Measurements from ENCODE around the gene EIF2D. TPM values are rescaled to one million over a fixed set of nuclear protein-coding genes. Genes with fewer than 3 reads are reported as not detected.

Gene EIF2D
- total RNA-seq, 8 experiments from 2014 or later = 30.8 to 55.2 (median 40.2) TPM

DNA sequence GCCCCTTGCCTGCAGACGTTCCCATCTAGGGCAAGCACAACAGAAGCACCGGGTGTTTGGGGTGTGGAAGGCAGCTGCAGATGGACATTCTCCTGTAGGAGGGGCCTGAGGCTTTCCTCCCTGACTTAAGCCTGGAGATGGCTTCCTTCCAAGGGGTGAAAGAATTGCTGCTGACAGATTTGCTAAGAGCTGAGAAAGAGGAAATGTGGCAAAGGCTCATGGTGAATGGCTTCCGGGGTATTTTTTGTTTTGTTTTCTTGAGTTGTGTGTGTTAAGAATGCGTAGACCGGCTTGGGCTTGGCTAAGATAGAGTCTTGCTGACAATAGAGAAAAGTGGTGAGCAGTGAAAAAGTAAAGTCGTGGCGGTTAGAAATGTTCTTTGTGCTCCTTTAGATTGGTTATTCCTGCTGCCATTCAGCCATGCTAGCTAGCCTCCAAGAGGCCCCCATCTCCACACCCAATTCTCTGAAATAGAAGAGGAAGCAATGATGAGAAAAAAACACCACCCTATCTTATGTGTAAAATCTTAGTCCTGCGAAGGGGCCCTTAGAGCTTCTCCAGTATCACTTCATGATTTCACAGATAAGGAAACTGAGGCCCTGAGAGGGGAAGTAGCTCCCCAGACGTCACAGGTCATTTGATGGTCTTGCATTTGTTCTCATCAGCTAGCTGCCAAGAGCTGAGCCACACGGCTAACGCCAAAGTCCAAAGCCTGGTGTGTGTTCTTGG lies 36.9 kb downstream of the EIF2D start:
- no peak overlapping the region for H3K4me3 ChIP-seq
- 73 to 100% (median 84%) methylated on average over 2 to 10 of the region's 11 CpGs; no CpG with 5 or more reads in 3 of the 10 experiments for WGBS, 10 experiments
- peak in 6 of 8 experiments; percentile 59 to 96 (median 73) for ATAC-seq (replicated peaks in 6 of 8)
- in situ Hi-C loops (cut with MboI; ENCODE audit: low pct_unique_long_range_greater_than_20kb in 2 of 9, low sequenced_read_pairs in 9 of 9, unreplicated experiment in 9 of 9) = loop anchor here in 3 of 9 experiments (25.0 kb wide), 1 partner anchor 88 kb away; no protein-coding TSS in a partner anchor
- no peak overlapping the region for H3K27ac ChIP-seq
- peaks cover 0 to 13% of the 10 kb centered on the region in 2 donors for H3K4me1 ChIP-seq (replicated peaks in 1 of 2)

DNA sequence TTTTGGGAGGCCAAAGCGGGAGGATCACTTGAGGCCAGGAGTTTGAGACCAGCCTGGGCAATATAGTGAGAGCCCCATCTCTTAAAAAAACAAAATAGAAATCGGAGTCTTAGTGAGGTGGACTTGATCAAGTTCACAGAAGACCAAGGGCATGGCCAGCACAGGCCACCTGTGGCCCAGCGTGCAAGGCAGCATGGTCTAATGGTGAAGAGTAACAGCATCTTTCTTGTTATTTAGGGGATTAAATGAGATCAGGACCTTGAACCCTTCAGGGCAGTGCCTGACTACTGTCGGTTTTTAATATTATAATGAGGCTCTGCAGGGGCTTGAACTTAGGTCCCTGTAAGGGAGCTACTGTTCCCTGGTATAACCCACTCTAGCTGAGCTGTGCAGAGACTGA lies 38.5 kb downstream of the EIF2D start:
- Histone ChIP-seq H3K27ac (no peak overlapping the region), H3K4me3 (no peak overlapping the region), H3K4me1 (replicated peaks in 1 of 2) (peaks cover 10 to 23% of the 10 kb centered on the region in 2 donors)
- in situ Hi-C loops (cut with MboI; ENCODE audit: low pct_unique_long_range_greater_than_20kb in 2 of 9, low sequenced_read_pairs in 9 of 9, unreplicated experiment in 9 of 9) = no loop called here
- 79 to 100% (median 89%) methylated on average over 1 to 3 of the region's 4 CpGs; no CpG with 5 or more reads in 3 of the 10 experiments for WGBS, 10 experiments
- no peak for ATAC-seq (replicated peaks in 6 of 8)

DNA sequence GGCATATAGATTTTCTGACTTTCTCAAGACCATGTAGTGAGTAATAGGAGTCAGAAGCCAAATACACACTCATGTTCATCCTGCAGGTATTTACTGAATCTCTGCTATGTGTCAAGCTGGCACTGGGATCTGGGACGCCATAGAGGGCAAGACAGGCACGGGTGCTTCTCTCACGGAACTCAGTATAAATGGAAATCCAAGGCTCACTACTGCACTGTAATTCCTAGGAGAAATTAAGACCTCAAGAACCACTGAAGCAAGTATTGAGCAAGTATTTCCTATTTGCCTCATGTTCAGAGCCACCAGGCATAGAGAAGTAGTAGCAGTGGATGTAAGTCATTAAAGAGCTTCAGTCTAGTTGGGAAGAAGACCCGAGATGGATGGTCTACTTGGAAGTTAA lies 38.9 kb downstream of the EIF2D start:
- Histone ChIP-seq H3K4me1 (replicated peaks in 1 of 2) (peaks cover 10 to 26% of the 10 kb centered on the region in 2 donors), H3K4me3 (no peak overlapping the region), H3K27ac (no peak overlapping the region)
- 43 to 100% (median 82%) methylated on average over 1 to 4 of the region's 4 CpGs; no CpG with 5 or more reads in 2 of the 10 experiments for WGBS, 10 experiments
- ATAC-seq (replicated peaks in 6 of 8) = no peak
- in situ Hi-C loops (cut with MboI; ENCODE audit: low pct_unique_long_range_greater_than_20kb in 2 of 9, low sequenced_read_pairs in 9 of 9, unreplicated experiment in 9 of 9) = no loop called here

DNA sequence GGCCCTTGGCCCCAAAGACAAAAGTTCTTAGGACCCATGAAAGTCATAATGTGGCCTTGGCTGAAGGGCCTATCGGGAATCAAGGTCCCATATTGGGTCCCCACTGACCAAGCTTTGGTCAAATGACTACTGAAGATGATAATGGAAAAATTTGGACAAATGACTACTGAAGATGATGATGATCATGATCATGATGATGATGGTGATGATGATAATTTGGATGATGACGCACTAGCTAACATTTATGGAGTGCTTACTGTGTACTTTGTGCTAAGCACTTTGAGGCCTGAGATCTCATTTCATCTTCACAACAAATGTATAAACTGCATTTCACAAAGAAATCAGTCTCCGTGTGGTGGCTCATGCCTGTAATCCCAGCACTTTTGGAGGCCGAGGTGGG lies 39.4 kb downstream of the EIF2D start:
- peaks cover 10 to 26% of the 10 kb centered on the region in 2 donors for H3K4me1 ChIP-seq (replicated peaks in 1 of 2)
- WGBS, 10 experiments = 69 to 100% (median 91%) methylated on average over 1 to 4 of the region's 4 CpGs; no CpG with 5 or more reads in 2 of the 10 experiments
- in situ Hi-C loops (cut with MboI; ENCODE audit: low pct_unique_long_range_greater_than_20kb in 2 of 9, low sequenced_read_pairs in 9 of 9, unreplicated experiment in 9 of 9) = no loop called here
- no peak for ATAC-seq (replicated peaks in 6 of 8)
- no peak overlapping the region for H3K4me3 ChIP-seq
- H3K27ac ChIP-seq = no peak overlapping the region

DNA sequence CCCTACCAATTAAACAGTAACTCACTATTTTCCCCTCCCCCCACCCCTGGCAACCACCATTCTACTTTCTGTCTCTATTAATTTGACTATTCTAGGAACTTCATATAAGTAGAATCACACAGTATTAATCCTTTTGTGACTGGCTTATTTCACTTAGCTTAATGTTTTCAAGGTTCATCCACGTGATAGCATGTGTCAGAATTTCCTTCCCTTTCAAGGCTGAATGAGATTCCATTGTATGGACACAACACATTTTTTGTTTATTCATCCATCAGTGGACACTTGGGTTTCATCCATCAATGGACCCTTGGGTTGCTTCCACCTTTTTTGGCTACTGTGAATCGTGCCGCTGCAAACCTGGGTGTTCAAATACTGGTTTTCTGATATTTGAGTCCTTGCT lies 41.7 kb downstream of the EIF2D start:
- 33 to 100% (median 80%) methylated on average over 1 to 3 of the region's 3 CpGs for WGBS, 10 experiments
- H3K27ac ChIP-seq = no peak overlapping the region
- H3K4me3 ChIP-seq = no peak overlapping the region
- in situ Hi-C loops (cut with MboI; ENCODE audit: low pct_unique_long_range_greater_than_20kb in 2 of 9, low sequenced_read_pairs in 9 of 9, unreplicated experiment in 9 of 9) = no loop called here
- ATAC-seq (replicated peaks in 6 of 8) = no peak
- H3K4me1 ChIP-seq (replicated peaks in 1 of 2) = peaks cover 10 to 29% of the 10 kb centered on the region in 2 donors

DNA sequence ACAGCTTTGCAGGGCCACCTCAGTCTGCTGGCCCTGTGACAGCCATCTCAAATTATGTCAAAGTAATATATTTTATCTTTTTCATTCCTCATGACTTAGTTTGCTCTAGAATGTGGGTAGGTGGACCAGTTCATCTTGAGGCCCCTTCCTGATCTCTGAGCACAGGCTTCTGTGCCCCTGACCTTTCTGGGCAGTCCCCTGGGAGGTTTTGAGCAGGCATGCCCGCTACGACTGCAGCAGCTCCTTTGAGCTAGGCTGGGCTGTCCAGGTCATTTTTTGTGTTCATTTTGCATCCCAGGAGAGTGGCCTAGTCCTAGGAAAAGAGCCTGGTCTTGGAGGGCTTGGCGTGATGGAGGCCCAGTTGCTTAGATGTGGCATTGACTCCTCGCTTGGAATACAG lies 42.7 kb downstream of the EIF2D start:
- Histone ChIP-seq H3K4me3 (no peak overlapping the region), H3K4me1 (replicated peaks in 1 of 2) (peaks cover 10 to 24% of the 10 kb centered on the region in 2 donors), H3K27ac (peak overlapping the region in 1 of 2 donors; percentile 5)
- in situ Hi-C loops (cut with MboI; ENCODE audit: low pct_unique_long_range_greater_than_20kb in 2 of 9, low sequenced_read_pairs in 9 of 9, unreplicated experiment in 9 of 9) = no loop called here
- ATAC-seq (replicated peaks in 6 of 8) = peak in 3 of 8 experiments; percentile 39 to 53 (median 47)
- 42 to 100% (median 79%) methylated on average over 1 to 4 of the region's 4 CpGs; no CpG with 5 or more reads in 2 of the 10 experiments for WGBS, 10 experiments

- in situ Hi-C loops (cut with MboI; ENCODE audit: low pct_unique_long_range_greater_than_20kb in 2 of 9, low sequenced_read_pairs in 9 of 9, unreplicated experiment in 9 of 9) = no loop called here
- Histone ChIP-seq H3K27ac (peak overlapping the region in 1 of 2 donors; percentile 5), H3K4me1 (replicated peaks in 1 of 2) (peaks cover 10 to 24% of the 10 kb centered on the region in 2 donors), H3K4me3 (no peak overlapping the region)
- ATAC-seq (replicated peaks in 6 of 8) = no peak
- 57 to 100% (median 89%) methylated on average over 1 to 5 of the region's 8 CpGs; no CpG with 5 or more reads in 3 of the 10 experiments for WGBS, 10 experiments
Measured at GRCh38 chr1:206568779-206569352, 43.4 kb downstream of the EIF2D start.

DNA sequence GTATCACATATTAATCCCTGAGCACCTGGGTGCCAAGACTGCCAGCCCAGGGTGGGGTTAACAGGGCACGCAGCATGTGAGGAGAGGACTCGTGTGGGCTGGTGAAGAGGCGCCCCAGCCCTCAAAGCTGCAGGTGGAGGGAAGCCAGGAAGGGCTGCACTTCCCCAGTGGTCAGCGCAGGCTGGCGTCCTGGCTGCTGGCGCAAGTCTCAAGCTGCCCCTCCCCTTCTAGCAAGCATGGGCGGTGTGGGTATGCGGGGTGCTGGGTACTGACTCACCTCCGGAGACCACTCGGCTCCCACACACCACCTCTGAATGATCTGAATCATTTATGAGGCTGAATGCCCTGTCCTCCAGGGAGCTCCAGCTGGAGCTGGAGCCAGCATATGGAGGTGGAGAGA lies 44.0 kb downstream of the EIF2D start:
- no peak overlapping the region for H3K27ac ChIP-seq
- no peak overlapping the region for H3K4me3 ChIP-seq
- ATAC-seq (replicated peaks in 6 of 8) = no peak
- H3K4me1 ChIP-seq (replicated peaks in 1 of 2) = peaks cover 10 to 24% of the 10 kb centered on the region in 2 donors
- in situ Hi-C loops (cut with MboI; ENCODE audit: low pct_unique_long_range_greater_than_20kb in 2 of 9, low sequenced_read_pairs in 9 of 9, unreplicated experiment in 9 of 9) = no loop called here
- WGBS, 10 experiments = 20 to 100% (median 95%) methylated on average over 1 to 8 of the region's 10 CpGs; no CpG with 5 or more reads in 4 of the 10 experiments

- no peak overlapping the region for H3K27ac ChIP-seq
- ATAC-seq (replicated peaks in 6 of 8) = peak in 5 of 8 experiments; percentile 50 to 96 (median 72)
- in situ Hi-C loops (cut with MboI; ENCODE audit: low pct_unique_long_range_greater_than_20kb in 2 of 9, low sequenced_read_pairs in 9 of 9, unreplicated experiment in 9 of 9) = no loop called here
- no peak overlapping the region for H3K4me3 ChIP-seq
- 69 to 100% (median 88%) methylated on average over 1 to 4 of the region's 4 CpGs; no CpG with 5 or more reads in 5 of the 10 experiments for WGBS, 10 experiments
- H3K4me1 ChIP-seq (replicated peaks in 1 of 2) = peaks cover 10 to 24% of the 10 kb centered on the region in 2 donors
Measured at GRCh38 chr1:206566999-206567398, 45.3 kb downstream of the EIF2D start.

- Histone ChIP-seq H3K4me1 (replicated peaks in 1 of 2) (peaks cover 12 to 26% of the 10 kb centered on the region in 2 donors), H3K4me3 (no peak overlapping the region), H3K27ac (no peak overlapping the region)
- ATAC-seq (replicated peaks in 6 of 8) = no peak
- in situ Hi-C loops (cut with MboI; ENCODE audit: low pct_unique_long_range_greater_than_20kb in 2 of 9, low sequenced_read_pairs in 9 of 9, unreplicated experiment in 9 of 9) = no loop called here
- 65 to 89% (median 85%) methylated on average over 1 to 4 of the region's 4 CpGs; no CpG with 5 or more reads in 6 of the 10 experiments for WGBS, 10 experiments
Measured at GRCh38 chr1:206565995-206566394, 46.3 kb downstream of the EIF2D start.

GRCh38 chr1:206563367-206564207 lies 48.7 kb downstream of the EIF2D start:
- no peak for ATAC-seq (replicated peaks in 6 of 8)
- in situ Hi-C loops (cut with MboI; ENCODE audit: low pct_unique_long_range_greater_than_20kb in 2 of 9, low sequenced_read_pairs in 9 of 9, unreplicated experiment in 9 of 9) = no loop called here
- H3K27ac ChIP-seq = no peak overlapping the region
- 43 to 80% (median 78%) methylated on average over 1 of the region's 1 CpG; no CpG with 5 or more reads in 7 of the 10 experiments for WGBS, 10 experiments
- H3K4me1 ChIP-seq (replicated peaks in 1 of 2) = peaks cover 25 to 38% of the 10 kb centered on the region in 2 donors
- H3K4me3 ChIP-seq = no peak overlapping the region

DNA sequence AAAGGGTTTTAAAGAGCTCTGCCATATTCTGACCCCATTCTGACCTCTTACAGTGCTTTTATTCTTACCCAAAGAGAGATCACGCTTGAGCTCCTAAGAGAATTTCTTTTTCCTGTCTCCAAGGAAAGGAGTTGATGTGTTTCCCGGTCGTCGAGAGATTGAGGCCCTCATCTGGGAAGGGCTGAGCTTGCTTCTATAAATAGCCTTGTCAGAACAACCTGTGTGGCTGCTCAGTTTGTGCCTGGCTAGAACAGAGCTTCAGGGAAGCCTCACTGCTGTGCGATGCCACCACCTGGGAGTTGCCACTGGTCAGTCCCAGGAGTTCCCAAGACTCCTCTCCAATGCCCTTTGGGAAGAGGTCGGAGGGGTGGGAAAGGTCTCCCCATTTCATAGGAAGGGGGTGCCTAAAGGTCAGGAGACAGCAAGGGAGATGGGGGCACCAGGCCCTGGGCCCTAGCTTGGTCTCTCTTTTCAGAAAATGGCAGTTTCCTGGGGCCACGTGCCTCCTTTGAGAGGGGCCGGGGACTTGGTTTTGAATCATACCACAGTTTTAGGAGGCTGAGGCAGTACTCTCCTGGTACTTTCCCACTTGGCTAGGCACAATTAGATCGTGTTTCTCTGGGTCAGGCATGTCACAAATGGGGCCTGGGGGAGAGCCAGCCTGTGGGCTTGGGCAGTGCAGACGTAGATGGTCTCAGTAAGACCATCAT lies 52.1 kb downstream of the EIF2D start:
- in situ Hi-C loops (cut with MboI; ENCODE audit: low pct_unique_long_range_greater_than_20kb in 2 of 9, low sequenced_read_pairs in 9 of 9, unreplicated experiment in 9 of 9) = no loop called here
- Histone ChIP-seq H3K27ac (peak overlapping the region; percentile 20 to 67), H3K4me1 (replicated peaks in 1 of 2) (peaks cover 53 to 58% of the 10 kb centered on the region in 2 donors), H3K4me3 (no peak overlapping the region)
- 7 to 100% (median 59%) methylated on average over 1 to 7 of the region's 10 CpGs for WGBS, 10 experiments
- ATAC-seq (replicated peaks in 6 of 8) = peak in 6 of 8 experiments; percentile 20 to 67 (median 62)
